GM19468 (cell line): Measurements from ENCODE around the gene EGR2.

Source experiments
- ATAC-seq: cut with Tn5 transposase; IDR thresholded peaks from one replicate; pipeline ENCODE4 v1.9.1; 2021; ENCODE audit warnings: mild to moderate bottlenecking, moderate library complexity, moderate number of reproducible peaks; ENCODE audit not compliant: unreplicated experiment; ENCODE audit errors: extremely low read depth

Gene EGR2

DNA sequence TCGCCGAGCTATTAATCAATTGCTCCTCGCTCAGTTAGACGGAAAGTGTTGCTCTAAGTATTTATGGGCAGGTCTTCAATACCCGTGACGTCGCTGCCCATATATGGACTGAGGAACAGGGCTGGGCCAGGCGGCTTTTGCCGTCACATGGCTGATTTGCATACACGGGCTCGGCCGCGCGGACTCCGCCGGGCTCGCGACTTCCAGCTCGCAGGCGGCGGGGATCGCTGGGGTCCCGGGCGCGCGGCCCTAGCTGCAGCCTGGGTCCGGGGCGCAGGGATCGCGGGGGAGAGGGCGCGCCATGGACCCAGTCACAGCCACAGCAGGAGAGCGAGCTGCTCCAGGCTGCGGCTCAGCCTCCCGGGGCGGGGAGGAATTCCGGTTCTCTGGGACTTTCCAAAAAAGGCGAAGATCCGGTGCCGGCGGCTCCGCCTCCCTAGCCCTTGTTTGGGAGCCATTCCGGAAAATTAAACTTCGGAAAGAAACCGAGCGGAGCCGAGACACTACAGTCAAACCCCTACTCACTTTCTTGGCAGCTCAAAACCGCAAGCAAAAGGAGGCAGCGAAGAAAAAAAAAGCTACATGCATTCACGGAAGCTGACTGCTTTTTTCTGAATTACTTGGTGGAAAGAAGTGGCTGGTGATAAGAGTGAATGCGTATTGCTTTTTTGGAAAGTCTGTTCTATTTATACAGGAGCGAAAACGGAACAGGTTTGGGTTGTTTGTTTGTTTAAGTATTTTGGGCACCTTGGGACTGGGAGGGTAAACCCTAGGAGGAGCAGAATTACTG is at the start of gene EGR2:
TSS of gene EGR2 (minus strand) at position 36 of the 790 bp plus-strand sequence. CDS start 337 bp downstream, outside the sequence.
- peak; percentile 83 for ATAC-seq

GRCh38 chr10:62862447-62862846 is 46.3 kb upstream of the EGR2 start:
- ATAC-seq, result no peak

- no peak for ATAC-seq
Measured at GRCh38 chr10:62861507-62861906, 45.3 kb upstream of the EGR2 start.

GRCh38 chr10:62860946-62861345 is 44.8 kb upstream of the EGR2 start:
- ATAC-seq, result no peak

DNA sequence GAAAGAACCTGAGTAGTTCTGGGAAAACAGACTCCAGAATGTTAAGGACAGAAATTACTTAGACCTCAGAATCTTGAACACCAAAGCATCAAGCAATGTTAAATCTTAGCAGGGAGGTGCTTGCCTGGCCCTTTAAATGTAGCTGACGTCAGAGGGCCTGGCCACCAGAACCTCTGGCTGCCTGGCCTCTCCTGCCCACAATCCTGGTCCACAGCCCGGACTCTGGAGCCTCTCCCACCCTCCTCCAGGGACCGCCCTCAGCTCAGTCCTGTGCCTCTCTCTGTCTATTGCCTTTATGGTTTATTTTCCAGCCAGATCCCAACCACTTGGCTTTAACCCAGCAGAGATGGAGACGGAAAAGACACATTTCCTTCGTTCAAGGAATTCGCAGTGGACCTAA is 42.2 kb upstream of the EGR2 start:
- ATAC-seq, result no peak

GRCh38 chr10:62856021-62856420 is 39.9 kb upstream of the EGR2 start:
- ATAC-seq, result no peak

DNA sequence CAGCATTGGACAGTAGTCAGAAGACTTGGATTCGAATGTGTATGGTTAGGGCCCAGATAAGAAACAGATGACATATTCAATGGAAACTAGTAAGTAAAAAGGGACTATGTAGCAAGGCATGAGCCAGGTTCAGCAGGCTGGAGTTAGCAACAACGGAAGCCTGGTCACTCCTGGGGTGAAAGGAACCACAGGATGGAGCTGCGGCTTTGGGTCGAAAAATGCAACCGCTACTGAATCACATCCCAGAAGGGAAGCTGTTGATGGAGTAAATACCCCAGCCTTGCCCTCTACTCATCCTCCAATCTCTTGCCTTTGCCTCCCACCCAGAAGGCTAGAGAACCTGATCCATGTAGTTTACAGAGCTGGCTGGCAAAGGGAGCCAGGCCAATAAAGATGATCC is 37.5 kb upstream of the EGR2 start:
- ATAC-seq, result no peak

GRCh38 chr10:62852961-62853702 is 37.0 kb upstream of the EGR2 start:
- ATAC-seq, result peak; percentile 44

GRCh38 chr10:62851442-62851841 is 35.3 kb upstream of the EGR2 start:
- no peak for ATAC-seq

- no peak for ATAC-seq
Measured at GRCh38 chr10:62850646-62851045, 34.5 kb upstream of the EGR2 start.

DNA sequence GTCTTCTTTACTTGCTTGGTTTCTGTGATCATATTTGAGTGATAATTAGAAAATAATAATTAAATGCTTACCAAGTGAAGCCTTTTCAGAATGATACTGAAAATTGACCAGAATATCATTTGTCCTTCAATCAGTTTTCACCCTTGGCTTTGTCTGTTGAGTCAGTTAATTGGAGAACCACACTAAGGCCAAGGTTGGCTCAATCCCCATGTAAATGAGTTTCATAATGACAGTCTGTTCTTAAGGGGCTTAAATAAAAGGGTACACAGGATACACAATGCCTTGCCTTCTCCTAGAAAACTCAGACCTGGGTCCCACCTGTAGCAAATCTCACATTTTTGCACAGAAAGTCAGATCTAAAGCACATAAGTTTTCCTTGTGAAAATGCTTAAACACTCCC is 31.3 kb upstream of the EGR2 start:
- ATAC-seq, result no peak

GRCh38 chr10:62844280-62845011 is 28.3 kb upstream of the EGR2 start:
- ATAC-seq, result no peak

DNA sequence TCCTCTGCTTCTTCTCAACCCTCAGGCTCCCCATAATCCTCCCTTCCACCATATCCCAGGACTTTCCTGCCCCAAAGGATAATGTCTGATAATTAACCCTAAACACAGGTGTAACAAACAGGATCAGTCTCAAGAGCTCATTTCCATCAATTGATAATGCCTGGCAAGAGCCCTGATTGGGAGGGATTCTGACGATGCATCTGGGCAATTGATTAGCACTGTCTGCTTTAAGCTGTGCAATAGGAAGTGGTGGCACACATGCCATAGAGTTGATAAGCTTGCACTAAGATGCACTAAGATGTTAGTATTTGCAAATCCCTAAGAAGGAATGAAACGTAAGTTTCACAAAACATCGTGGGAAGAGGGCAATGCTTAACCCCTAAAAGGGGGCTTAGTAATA is 27.4 kb upstream of the EGR2 start:
- no peak for ATAC-seq

DNA sequence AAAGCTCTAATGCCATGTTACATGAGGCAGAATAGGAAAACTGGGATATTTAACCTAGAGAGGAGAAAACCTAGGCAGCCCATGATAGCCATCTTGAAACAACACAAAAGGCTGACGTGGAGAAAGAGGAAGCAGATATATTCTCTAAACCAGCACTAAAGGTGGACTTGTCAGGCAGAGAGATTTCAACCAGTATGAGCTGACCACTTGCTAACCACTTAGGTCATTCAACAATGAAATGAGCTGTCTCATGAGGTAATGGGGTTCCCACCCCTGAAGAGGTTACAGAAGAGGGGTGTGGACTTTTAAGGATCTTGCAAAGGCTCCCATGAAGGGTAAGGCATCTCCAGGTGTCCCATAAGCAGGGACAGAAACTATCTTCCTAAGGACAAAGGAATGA is 26.8 kb upstream of the EGR2 start:
- ATAC-seq, result no peak

DNA sequence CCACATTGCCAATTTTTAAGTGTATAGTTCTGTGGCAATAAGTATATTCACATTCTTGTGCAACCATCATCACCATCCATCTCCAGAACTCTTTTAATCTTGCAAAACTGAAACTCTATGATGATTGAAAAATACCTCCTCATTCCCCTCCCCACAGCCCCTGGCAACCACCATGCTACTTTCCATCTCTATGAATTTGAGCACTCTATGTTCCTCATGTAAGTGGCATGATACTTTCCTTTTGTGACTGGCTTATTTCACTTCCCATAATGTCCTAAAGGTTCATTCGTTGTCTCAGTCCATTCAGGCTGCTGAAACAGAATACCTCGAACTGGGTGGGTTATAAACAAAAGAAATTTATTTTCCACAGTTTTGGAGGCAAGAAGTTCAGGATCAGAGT is 23.4 kb upstream of the EGR2 start:
- ATAC-seq, result no peak

DNA sequence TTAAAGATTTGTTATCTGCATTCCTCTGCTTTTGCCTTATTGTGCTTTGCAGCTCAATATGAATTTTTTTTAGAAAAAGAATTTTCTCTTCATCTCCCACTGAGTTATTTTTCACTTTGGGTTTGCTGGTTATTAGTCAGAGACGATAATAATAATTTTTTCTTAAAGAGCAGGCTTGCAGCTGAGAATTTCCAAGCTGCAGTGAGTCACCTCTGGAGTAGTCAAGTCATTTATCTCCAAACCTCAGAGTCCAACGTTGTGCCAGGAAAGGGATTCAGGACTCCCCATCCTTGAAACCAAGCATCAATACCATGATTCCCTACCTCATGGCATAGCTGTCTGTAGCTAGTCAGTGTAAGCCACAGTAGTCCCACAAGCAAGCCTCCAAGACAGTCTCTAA is 15.2 kb upstream of the EGR2 start:
- ATAC-seq, result no peak

DNA sequence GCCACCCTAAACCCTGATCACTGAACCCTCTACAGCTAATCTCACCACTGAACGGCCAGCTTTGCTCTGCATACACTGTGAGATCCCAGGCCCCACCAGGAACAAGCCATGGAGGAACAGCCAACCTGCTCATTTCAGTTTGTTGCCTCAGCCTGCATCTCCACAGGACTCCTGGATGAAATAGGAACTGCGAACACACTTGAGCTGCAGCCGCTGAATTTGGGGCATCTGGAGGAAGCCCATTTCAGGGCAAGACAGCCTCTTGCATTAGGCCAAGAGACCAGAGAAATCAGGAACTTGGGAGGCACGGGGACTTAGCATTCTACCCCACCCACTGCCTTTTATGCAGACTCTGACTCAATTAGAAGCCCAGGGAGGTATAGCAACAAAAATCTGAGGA is 14.5 kb upstream of the EGR2 start:
- no peak for ATAC-seq

- no peak for ATAC-seq
Measured at GRCh38 chr10:62829622-62830021, 13.5 kb upstream of the EGR2 start.

- no peak for ATAC-seq
Measured at GRCh38 chr10:62826273-62826672, 10.1 kb upstream of the EGR2 start.

DNA sequence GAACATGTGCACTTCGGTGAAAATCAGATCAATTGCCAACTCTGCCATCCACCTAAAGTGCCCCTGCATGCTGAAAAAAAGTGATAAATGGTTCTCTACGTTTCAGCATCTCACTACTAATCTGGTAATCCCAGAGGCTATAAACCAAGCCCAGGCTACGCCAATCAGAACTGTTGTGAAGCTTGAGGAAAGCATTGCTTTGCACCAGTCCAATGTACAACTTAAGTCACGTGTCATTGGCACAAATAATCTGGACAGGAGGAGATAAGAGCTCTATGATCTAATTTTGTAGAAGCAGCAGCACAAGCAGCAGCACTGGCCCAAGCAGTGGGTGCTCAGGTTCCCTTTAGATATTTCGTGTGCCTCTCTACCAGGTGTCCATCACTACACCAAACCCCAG is 4.4 kb upstream of the EGR2 start:
- no peak for ATAC-seq
